PC-9 (cell line): Measurements from ENCODE around the gene SALL4.

Experiments used
- EZH2 ChIP-seq: fragments of 200-600 bp; sonication (generic); IDR thresholded peaks from 2 replicates; pipeline ENCODE4 v1.8.0; 2017; ENCODE audit warnings: antibody characterized with exemption, low read depth
- TF ChIP-seq, protein P1 (sequence below): fragments of 200-600 bp; sonication (generic); conservative IDR thresholded peaks from 2 replicates; pipeline ENCODE4 v1.6.1; 2017; ENCODE audit warnings: mixed run types, antibody characterized with exemption, mild to moderate bottlenecking, moderate library complexity

DNA sequence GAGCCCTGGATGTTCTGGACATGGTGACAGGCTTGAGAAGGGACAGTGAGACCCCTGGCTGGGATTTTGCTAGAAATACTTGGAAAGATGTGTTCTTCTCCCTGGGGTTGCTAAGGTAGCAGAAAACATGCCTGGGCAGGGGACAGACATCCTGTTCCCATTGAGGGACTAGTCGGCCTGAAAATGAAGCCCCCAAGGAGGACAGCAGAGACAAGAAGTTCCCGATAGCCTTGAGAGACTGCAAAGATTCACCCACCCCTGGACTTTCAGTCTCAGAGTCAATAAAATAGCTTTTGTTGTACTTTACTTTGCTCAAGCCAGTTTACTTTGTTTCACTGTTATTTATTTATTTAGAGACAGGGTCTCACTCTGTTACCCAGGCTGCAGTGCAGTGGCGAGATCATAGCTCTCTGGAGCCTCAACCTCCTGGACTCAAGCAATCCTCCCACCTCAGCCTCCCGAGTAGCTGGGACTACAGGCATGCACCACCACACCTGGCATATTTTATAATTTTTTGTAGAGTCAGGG, 62.5 kb downstream of the SALL4 start:
- TF ChIP-seq, protein P1, sequence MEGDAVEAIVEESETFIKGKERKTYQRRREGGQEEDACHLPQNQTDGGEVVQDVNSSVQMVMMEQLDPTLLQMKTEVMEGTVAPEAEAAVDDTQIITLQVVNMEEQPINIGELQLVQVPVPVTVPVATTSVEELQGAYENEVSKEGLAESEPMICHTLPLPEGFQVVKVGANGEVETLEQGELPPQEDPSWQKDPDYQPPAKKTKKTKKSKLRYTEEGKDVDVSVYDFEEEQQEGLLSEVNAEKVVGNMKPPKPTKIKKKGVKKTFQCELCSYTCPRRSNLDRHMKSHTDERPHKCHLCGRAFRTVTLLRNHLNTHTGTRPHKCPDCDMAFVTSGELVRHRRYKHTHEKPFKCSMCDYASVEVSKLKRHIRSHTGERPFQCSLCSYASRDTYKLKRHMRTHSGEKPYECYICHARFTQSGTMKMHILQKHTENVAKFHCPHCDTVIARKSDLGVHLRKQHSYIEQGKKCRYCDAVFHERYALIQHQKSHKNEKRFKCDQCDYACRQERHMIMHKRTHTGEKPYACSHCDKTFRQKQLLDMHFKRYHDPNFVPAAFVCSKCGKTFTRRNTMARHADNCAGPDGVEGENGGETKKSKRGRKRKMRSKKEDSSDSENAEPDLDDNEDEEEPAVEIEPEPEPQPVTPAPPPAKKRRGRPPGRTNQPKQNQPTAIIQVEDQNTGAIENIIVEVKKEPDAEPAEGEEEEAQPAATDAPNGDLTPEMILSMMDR = no peak
- TF ChIP-seq EZH2 = no peak
